ENCODE measurements around the gene TMEM170B. TPM values are rescaled to one million over a fixed set of nuclear protein-coding genes. Genes with fewer than 3 reads are reported as not detected.
A peak's percentile ranks its signal among the peaks of the same experiment; 100 is the strongest.

Gene TMEM170B
- total RNA-seq, result 0.53 TPM

- H3K36me3 ChIP-seq, result no peaks in the 10 kb centered on the region
- peak within 1 kb of the TSS; percentile 94 to 96 for H3K4me3 ChIP-seq
- no peaks in the 10 kb centered on the region for H3K9me3 ChIP-seq
- intact Hi-C loops (cut with DNase I), result loop anchor here (5.0 kb wide), 1 partner anchor 475 kb away; the partner anchor contains the start of gene HIVEP1
- H3K4me1 ChIP-seq, result peaks cover 0 to 4% of the 10 kb centered on the region in 2 donors
- peak; percentile 67 to 94 for DNase-seq (ENCODE audit: low spot score in 2 of 2)
- H3K27ac ChIP-seq, result peak within 1 kb of the TSS; percentile 64 to 82
- no peaks in the 10 kb centered on the region for H3K27me3 ChIP-seq
- no peak for TF ChIP-seq CTCF (IDR thresholded peaks at IDR 0.05)
These were observed at the start of gene TMEM170B for GRCh38 chr6:11537229-11538051. Gene TMEM170B, plus strand, starts transcription at chr6:11537749. Its CDS starts 529 bp downstream, at chr6:11538278.

- TF ChIP-seq CTCF (IDR thresholded peaks at IDR 0.05), result no peak
- Histone ChIP-seq H3K27ac (no peak overlapping the region), H3K27me3 (no peaks in the 10 kb centered on the region), H3K36me3 (no peaks in the 10 kb centered on the region), H3K4me1 (peaks cover 0 to 8% of the 10 kb centered on the region in 2 donors), H3K4me3 (no peak overlapping the region), H3K9me3 (no peaks in the 10 kb centered on the region)
- intact Hi-C loops (cut with DNase I), result loop anchor here (5.0 to 10.0 kb wide), 2 partner anchors 124 to 536 kb away; no protein-coding TSS in a partner anchor
- DNase-seq (ENCODE audit: low spot score in 2 of 2), result no peak
These were observed 46.6 kb upstream of the TMEM170B start for GRCh38 chr6:11490996-11491395.

GRCh38 chr6:11491596-11492463, 45.7 kb upstream of the TMEM170B start:
- no peak overlapping the region for H3K27ac ChIP-seq
- no peaks in the 10 kb centered on the region for H3K27me3 ChIP-seq
- H3K36me3 ChIP-seq, result no peaks in the 10 kb centered on the region
- intact Hi-C loops (cut with DNase I), result loop anchor here (5.0 to 10.0 kb wide), 2 partner anchors 125 to 537 kb away; no protein-coding TSS in a partner anchor
- no peaks in the 10 kb centered on the region for H3K9me3 ChIP-seq
- TF ChIP-seq CTCF (IDR thresholded peaks at IDR 0.05), result no peak
- H3K4me3 ChIP-seq, result no peak overlapping the region
- peaks cover 0 to 8% of the 10 kb centered on the region in 2 donors for H3K4me1 ChIP-seq
- no peak for DNase-seq (ENCODE audit: low spot score in 2 of 2)

GRCh38 chr6:11492464-11493290, 44.9 kb upstream of the TMEM170B start:
- no peaks in the 10 kb centered on the region for H3K9me3 ChIP-seq
- no peak for DNase-seq (ENCODE audit: low spot score in 2 of 2)
- H3K4me1 ChIP-seq, result peaks cover 0 to 8% of the 10 kb centered on the region in 2 donors
- TF ChIP-seq CTCF (IDR thresholded peaks at IDR 0.05), result no peak
- no peaks in the 10 kb centered on the region for H3K36me3 ChIP-seq
- no peak overlapping the region for H3K4me3 ChIP-seq
- H3K27me3 ChIP-seq, result no peaks in the 10 kb centered on the region
- no peak overlapping the region for H3K27ac ChIP-seq
- intact Hi-C loops (cut with DNase I), result loop anchor here (5.0 to 10.0 kb wide), 2 partner anchors 125 to 538 kb away; no protein-coding TSS in a partner anchor

GRCh38 chr6:11493974-11494373, 43.6 kb upstream of the TMEM170B start:
- no peaks in the 10 kb centered on the region for H3K36me3 ChIP-seq
- H3K9me3 ChIP-seq, result no peaks in the 10 kb centered on the region
- no peak overlapping the region for H3K4me3 ChIP-seq
- no peak for DNase-seq (ENCODE audit: low spot score in 2 of 2)
- intact Hi-C loops (cut with DNase I), result loop anchor here (5.0 to 10.0 kb wide), 2 partner anchors 127 to 539 kb away; no protein-coding TSS in a partner anchor
- TF ChIP-seq CTCF (IDR thresholded peaks at IDR 0.05), result no peak
- H3K27ac ChIP-seq, result no peak overlapping the region
- H3K27me3 ChIP-seq, result no peaks in the 10 kb centered on the region
- peaks cover 0 to 8% of the 10 kb centered on the region in 2 donors for H3K4me1 ChIP-seq
